IPS-11a (cell line): ENCODE data around the gene BCAN.

ENCODE experiments used
- H3K4me3 ChIP-seq: one replicate; pipeline ENCODE4 v1.5.1; 2013; ENCODE audit warnings: low read depth, low read length, control low read depth

BCAN gene

GRCh38 chr1:156643049-156643777 is 1.3 kb downstream of the BCAN start:
- no peak overlapping the region for H3K4me3 ChIP-seq

DNA sequence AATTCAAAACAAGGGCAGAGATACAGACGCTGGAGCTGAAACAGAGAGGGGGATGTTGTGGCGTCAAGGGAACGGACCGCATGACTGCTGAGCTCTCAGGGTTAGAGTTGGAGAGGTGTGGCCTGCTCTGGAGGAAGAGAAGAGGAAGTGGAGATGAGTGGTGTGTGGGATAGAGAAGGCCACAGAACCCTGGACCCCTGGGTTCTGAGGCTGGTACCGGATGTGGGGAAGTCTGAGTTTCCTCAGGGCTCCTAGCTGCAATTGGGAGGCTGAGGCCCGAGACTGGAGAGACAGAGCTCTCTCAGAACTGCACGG is 1.8 kb downstream of the BCAN start:
- H3K4me3 ChIP-seq: no peak overlapping the region

GRCh38 chr1:156644146-156644545 is 2.2 kb downstream of the BCAN start:
- H3K4me3 ChIP-seq: no peak overlapping the region

GRCh38 chr1:156644640-156645039 is 2.7 kb downstream of the BCAN start:
- H3K4me3 ChIP-seq: no peak overlapping the region

DNA sequence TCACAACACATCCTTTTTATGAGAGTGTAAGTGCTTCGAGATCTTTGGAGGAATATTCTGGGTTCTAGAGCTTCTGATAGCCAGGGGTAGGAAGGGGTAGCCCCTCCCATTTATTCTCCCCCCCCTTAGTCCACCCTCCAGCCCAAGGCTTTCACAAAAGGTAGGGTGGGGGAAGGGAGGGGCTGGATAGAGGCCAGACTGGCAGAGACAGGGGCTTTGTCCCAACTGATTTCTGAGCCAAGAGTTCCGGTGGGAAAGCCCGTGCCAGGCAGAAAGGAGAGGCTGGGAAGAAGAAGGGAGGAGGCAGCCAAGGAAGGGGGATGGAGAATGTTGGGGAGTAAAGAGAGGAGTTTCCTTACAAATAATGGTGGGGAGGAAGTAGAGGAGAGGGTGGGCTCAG is 3.1 kb downstream of the BCAN start:
- H3K4me3 ChIP-seq: no peak overlapping the region

- H3K4me3 ChIP-seq: no peak overlapping the region
Measured at GRCh38 chr1:156645666-156646065, 3.7 kb downstream of the BCAN start.

DNA sequence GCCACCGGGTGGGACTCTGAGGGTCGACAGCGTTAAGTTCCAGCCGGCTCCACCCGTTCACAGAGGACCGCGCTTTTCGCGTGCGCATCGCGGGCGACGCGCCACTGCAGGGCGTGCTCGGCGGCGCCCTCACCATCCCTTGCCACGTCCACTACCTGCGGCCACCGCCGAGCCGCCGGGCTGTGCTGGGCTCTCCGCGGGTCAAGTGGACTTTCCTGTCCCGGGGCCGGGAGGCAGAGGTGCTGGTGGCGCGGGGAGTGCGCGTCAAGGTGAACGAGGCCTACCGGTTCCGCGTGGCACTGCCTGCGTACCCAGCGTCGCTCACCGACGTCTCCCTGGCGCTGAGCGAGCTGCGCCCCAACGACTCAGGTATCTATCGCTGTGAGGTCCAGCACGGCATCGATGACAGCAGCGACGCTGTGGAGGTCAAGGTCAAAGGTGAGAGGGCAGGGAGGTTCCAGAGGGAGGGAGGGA is 4.9 kb downstream of the BCAN start:
- H3K4me3 ChIP-seq: no peak overlapping the region

- H3K4me3 ChIP-seq: no peak overlapping the region
Measured at GRCh38 chr1:156647351-156647750, 5.4 kb downstream of the BCAN start.

DNA sequence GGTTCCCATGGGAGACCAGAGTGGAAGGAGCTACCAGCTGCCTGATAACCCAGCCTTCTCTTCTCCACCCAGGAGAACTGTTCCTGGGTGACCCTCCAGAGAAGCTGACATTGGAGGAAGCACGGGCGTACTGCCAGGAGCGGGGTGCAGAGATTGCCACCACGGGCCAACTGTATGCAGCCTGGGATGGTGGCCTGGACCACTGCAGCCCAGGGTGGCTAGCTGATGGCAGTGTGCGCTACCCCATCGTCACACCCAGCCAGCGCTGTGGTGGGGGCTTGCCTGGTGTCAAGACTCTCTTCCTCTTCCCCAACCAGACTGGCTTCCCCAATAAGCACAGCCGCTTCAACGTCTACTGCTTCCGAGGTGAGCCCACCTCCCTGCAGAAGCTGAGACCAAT is 6.6 kb downstream of the BCAN start:
- H3K4me3 ChIP-seq: no peak overlapping the region

DNA sequence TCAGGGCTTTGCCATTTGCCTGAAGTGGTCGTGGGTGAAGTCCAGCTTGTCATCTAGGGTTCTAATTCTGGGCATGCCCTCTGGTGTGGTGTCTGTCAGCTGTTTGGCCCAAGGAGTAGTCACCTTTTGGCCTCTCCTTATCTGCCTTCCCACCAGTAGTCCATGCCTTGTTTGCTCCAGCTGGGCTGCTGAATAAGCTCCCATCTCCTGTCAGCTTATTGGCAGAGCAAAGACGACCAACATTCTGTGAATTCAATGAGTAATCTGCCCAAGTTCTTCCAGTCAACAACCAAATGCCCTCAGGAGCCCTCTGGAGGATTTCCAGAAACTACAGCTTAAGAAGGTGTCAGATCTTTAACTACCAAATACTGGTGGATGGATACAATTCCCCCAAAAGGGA is 7.0 kb downstream of the BCAN start:
- H3K4me3 ChIP-seq: no peak overlapping the region

DNA sequence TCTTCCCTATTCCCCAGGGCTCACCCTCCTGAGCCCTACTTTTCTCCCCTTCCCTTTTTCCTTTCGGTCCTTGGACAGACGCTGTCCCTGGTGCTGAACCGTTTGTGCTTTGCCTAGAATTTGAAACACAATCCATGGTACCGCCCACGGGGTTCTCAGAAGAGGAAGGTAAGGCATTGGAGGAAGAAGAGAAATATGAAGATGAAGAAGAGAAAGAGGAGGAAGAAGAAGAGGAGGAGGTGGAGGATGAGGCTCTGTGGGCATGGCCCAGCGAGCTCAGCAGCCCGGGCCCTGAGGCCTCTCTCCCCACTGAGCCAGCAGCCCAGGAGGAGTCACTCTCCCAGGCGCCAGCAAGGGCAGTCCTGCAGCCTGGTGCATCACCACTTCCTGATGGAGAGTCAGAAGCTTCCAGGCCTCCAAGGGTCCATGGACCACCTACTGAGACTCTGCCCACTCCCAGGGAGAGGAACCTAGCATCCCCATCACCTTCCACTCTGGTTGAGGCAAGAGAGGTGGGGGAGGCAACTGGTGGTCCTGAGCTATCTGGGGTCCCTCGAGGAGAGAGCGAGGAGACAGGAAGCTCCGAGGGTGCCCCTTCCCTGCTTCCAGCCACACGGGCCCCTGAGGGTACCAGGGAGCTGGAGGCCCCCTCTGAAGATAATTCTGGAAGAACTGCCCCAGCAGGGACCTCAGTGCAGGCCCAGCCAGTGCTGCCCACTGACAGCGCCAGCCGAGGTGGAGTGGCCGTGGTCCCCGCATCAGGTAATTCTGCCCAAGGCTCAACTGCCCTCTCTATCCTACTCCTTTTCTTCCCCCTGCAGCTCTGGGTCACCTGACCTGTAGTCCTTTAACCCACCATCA is 10.4 kb downstream of the BCAN start:
- no peak overlapping the region for H3K4me3 ChIP-seq

- no peak overlapping the region for H3K4me3 ChIP-seq
Measured at GRCh38 chr1:156652992-156653355, 11.1 kb downstream of the BCAN start.

GRCh38 chr1:156654700-156655099 is 12.8 kb downstream of the BCAN start:
- H3K4me3 ChIP-seq: no peak overlapping the region

DNA sequence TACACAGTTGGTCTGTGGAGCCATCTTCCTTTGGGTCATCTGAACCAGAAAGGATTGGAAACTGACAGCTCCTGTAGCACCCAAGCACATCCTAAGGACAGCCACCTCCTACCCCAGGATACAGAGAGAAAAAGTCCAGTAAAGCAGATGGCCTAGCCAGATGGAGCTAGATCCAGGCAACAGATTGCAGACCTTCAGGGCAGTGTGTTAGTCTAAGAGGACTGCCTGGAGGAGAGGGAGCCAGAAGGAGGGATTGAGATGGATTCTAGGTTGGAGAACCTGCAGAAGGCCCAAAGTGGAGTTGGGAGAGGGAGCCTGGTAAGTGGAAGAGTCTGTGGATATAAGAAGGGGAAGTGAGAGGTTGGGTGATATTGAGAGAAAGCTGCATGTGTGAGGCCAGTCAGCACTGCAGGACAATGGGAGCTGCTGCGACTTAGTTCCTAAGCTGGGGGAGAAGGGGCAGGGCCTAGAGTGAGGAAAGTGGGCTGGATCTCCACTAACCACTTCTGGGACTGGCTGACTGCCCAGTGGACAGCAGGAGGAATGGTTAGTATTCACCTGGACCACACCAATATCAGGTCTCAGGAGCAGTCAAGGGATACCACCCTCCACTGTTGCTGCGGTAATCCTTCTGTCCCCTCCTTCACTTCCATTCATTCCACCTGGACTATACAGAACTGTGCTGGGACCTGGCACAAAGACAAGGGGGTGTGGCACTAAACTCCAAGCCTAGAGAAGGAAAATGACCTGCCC is 13.4 kb downstream of the BCAN start:
- no peak overlapping the region for H3K4me3 ChIP-seq

DNA sequence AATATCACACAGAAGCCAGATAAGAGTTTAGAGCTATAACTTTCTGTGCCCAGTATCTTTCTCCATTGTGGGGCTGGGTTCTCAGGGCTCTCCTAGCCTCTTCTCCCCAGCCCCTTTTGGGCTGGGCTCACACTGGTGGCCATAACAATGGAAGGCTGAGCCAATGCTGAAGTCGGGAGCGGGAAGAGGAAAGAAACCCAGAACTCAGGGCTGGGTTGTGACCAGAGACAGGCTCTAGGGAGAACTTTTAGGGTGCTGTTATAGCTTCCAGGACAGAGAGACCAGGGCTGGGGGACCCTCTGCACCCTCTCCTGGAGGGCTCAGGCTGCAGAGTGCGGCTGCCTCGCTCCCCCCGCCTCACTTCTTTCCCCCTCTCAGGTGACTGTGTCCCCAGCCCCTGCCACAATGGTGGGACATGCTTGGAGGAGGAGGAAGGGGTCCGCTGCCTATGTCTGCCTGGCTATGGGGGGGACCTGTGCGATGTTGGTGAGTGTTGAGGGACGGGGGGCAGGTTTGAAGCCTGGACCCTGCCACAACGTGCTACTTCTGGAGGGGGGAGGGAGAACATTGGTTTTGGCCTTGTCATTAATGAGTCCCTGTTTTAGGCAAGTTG is 14.1 kb downstream of the BCAN start:
- H3K4me3 ChIP-seq: no peak overlapping the region

- peak overlapping the region; percentile 14 for H3K4me3 ChIP-seq
Measured at GRCh38 chr1:156656806-156657740, 15.2 kb downstream of the BCAN start.

GRCh38 chr1:156657741-156658319 is 15.9 kb downstream of the BCAN start:
- no peak overlapping the region for H3K4me3 ChIP-seq

GRCh38 chr1:156658496-156658895 is 16.6 kb downstream of the BCAN start:
- H3K4me3 ChIP-seq: no peak overlapping the region

GRCh38 chr1:156658945-156659574 is 17.1 kb downstream of the BCAN start:
- no peak overlapping the region for H3K4me3 ChIP-seq

DNA sequence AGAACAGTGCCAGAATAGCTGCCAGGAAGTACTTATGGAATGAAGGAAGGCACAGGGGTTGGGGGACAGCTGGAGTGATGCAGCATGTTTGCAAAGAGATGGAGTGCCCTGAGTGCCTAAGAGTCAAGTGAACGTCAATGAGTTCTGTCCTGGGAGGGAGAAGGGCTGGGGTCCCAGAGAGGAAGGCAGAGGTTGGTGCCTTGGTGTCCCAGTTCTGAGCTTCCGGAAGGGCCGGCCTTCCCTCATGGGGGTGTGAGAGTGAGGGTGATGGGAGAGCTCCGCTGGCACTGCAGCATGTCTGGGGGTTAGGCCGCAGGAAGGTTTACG is 17.7 kb downstream of the BCAN start:
- no peak overlapping the region for H3K4me3 ChIP-seq
